Measurements from ENCODE around the gene ATPAF1. TPM values are rescaled to one million over a fixed set of nuclear protein-coding genes. Genes with fewer than 3 reads are reported as not detected.
"Not testable (repeated sequence)": the region's sequence is repeated elsewhere in the genome, so short reads cannot be mapped to it uniquely, and the experiment has no call there.

The ATPAF1 gene
- total RNA-seq, 2 donors from 2014 or later: 34.1 to 40.9 TPM

GRCh38 chr1:46651152-46651551 is 17.0 kb downstream of the ATPAF1 start:
- H3K27me3 Mint-ChIP-seq; H3K27ac Mint-ChIP-seq; H3K4me1 Mint-ChIP-seq (ENCODE audit: low read depth in 2 of 2); ATAC-seq; DNase-seq (ENCODE audit: low spot score); H3K9me3 Mint-ChIP-seq; H3K4me3 Mint-ChIP-seq: not testable (repeated sequence)
- H3K36me3 Mint-ChIP-seq: peaks cover 33% of the 10 kb centered on the region

GRCh38 chr1:46650491-46650890 is 17.7 kb downstream of the ATPAF1 start:
- H3K36me3 Mint-ChIP-seq: peaks cover 26% of the 10 kb centered on the region
- H3K27me3 Mint-ChIP-seq: no peaks in the 10 kb centered on the region
- H3K4me3 Mint-ChIP-seq: no peak overlapping the region
- DNase-seq (ENCODE audit: low spot score): no peak
- H3K27ac Mint-ChIP-seq: no peak overlapping the region
- ATAC-seq: no peak
- H3K9me3 Mint-ChIP-seq: peaks cover 2% of the 10 kb centered on the region
- no peaks in the 10 kb centered on the region for H3K4me1 Mint-ChIP-seq (ENCODE audit: low read depth in 2 of 2)

DNA sequence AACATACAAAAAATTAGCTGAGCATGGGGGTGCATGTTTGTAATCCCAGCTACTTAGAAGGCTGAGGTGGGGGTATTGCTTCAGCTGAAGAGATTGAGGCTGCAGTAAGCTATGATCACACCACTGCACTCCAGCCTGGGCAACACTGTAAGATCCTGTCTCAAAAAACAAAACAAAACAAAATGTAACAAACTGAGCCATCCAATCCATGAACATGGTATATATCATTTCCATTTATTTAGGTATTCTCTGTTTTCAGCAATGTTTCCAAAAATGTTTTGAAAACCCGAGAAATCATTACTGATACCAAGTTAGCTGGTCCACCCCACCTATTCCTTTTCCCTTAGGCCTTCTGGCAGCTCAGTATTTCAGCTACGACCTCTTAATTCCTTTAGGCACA is 18.4 kb downstream of the ATPAF1 start:
- ATAC-seq (no peak), DNase-seq (ENCODE audit: low spot score) (no peak)
- peaks cover 2% of the 10 kb centered on the region for H3K9me3 Mint-ChIP-seq
- H3K4me1 Mint-ChIP-seq (ENCODE audit: low read depth in 2 of 2): no peaks in the 10 kb centered on the region
- H3K4me3 Mint-ChIP-seq: no peak overlapping the region
- H3K36me3 Mint-ChIP-seq: peaks cover 21% of the 10 kb centered on the region
- no peak overlapping the region for H3K27ac Mint-ChIP-seq
- no peaks in the 10 kb centered on the region for H3K27me3 Mint-ChIP-seq

GRCh38 chr1:46647611-46648010 is 20.6 kb downstream of the ATPAF1 start:
- Mint-ChIP-seq H3K36me3 (peaks cover 18% of the 10 kb centered on the region), H3K4me1 (ENCODE audit: low read depth in 2 of 2) (no peaks in the 10 kb centered on the region), H3K27ac (no peak overlapping the region), H3K27me3 (no peaks in the 10 kb centered on the region), H3K9me3 (peaks cover 2% of the 10 kb centered on the region), H3K4me3 (no peak overlapping the region)
- ATAC-seq (no peak), DNase-seq (ENCODE audit: low spot score) (no peak)

GRCh38 chr1:46646844-46647243 is 21.3 kb downstream of the ATPAF1 start:
- H3K4me1 Mint-ChIP-seq (ENCODE audit: low read depth in 2 of 2): no peaks in the 10 kb centered on the region
- no peak for DNase-seq (ENCODE audit: low spot score)
- no peak overlapping the region for H3K27ac Mint-ChIP-seq
- peaks cover 18% of the 10 kb centered on the region for H3K36me3 Mint-ChIP-seq
- no peak for ATAC-seq
- peaks cover 2% of the 10 kb centered on the region for H3K9me3 Mint-ChIP-seq
- no peaks in the 10 kb centered on the region for H3K27me3 Mint-ChIP-seq
- no peak overlapping the region for H3K4me3 Mint-ChIP-seq

- H3K9me3 Mint-ChIP-seq: peaks cover 2% of the 10 kb centered on the region
- no peaks in the 10 kb centered on the region for H3K27me3 Mint-ChIP-seq
- H3K4me3 Mint-ChIP-seq: no peak overlapping the region
- no peaks in the 10 kb centered on the region for H3K4me1 Mint-ChIP-seq (ENCODE audit: low read depth in 2 of 2)
- peaks cover 18% of the 10 kb centered on the region for H3K36me3 Mint-ChIP-seq
- H3K27ac Mint-ChIP-seq: no peak overlapping the region
- no peak for ATAC-seq
- DNase-seq (ENCODE audit: low spot score): no peak
Observed at GRCh38 chr1:46646331-46646730, 21.8 kb downstream of the ATPAF1 start.

- no peak for DNase-seq (ENCODE audit: low spot score)
- Mint-ChIP-seq H3K9me3 (peaks cover 2% of the 10 kb centered on the region), H3K27ac (no peak overlapping the region), H3K4me3 (no peak overlapping the region), H3K27me3 (no peaks in the 10 kb centered on the region), H3K36me3 (peaks cover 17% of the 10 kb centered on the region), H3K4me1 (ENCODE audit: low read depth in 2 of 2) (no peaks in the 10 kb centered on the region)
- ATAC-seq: no peak
Observed at GRCh38 chr1:46645815-46646214, 22.3 kb downstream of the ATPAF1 start.

DNA sequence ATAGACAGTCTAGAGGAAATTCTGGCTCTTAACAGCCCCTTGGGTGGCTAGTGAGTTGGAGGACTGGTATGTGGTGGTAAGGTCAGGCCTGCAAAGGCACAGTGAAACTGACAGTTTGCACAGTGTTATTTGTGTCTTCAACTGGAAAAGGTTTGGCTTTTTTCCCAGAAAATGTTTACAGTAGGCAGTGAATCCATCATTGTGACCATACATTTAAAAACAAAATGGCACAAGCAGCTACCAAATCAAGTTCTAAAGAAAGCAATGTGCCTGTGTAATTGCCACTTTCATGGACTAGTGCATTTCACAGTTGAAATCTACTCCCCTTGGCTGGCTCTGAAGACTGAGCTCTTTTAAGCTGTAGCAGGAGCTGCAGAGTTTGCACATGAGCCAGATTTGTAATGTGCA is 24.8 kb downstream of the ATPAF1 start:
- peaks cover 10% of the 10 kb centered on the region for H3K36me3 Mint-ChIP-seq

DNA sequence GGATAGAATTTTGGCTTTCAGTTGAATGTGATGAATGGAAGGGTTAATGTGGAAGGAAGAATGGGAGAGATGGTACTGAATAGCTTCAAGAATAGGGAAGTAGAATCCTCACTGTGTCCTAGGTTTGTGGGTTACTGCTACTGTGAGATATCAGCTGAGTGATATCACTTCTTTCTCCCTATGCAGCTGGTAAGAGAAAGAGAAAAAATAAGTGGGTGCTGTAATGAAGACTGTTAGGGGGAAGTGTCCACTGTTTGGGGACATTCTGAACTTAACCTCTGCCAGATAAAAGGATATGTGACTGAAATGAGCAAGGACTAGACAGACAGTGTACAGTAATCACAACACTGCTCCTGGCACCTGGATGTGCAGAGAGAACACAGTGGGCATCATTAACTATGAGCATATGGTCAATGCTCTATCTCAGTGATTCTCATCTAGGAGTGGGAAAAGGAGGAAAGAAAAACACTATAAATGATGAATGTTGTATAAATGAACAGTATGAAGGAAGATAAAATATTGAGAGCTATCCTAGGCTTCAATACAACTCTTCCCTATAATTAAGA is 26.0 kb downstream of the ATPAF1 start:
- Mint-ChIP-seq H3K27me3 (no peaks in the 10 kb centered on the region), H3K9me3 (no peaks in the 10 kb centered on the region), H3K36me3 (peaks cover 5% of the 10 kb centered on the region), H3K4me1 (ENCODE audit: low read depth in 2 of 2) (no peaks in the 10 kb centered on the region), H3K4me3 (no peak overlapping the region), H3K27ac (no peak overlapping the region)
- ATAC-seq: no peak
- no peak for DNase-seq (ENCODE audit: low spot score)

More for the DNA sequence above, 24.8 kb downstream of the ATPAF1 start:
- no peaks in the 10 kb centered on the region for H3K27me3 Mint-ChIP-seq
- DNase-seq (ENCODE audit: low spot score) (no peak), ATAC-seq (no peak)
- H3K4me3 Mint-ChIP-seq: no peak overlapping the region
- H3K27ac Mint-ChIP-seq: no peak overlapping the region
- H3K4me1 Mint-ChIP-seq (ENCODE audit: low read depth in 2 of 2): no peaks in the 10 kb centered on the region
- H3K9me3 Mint-ChIP-seq: no peaks in the 10 kb centered on the region

DNA sequence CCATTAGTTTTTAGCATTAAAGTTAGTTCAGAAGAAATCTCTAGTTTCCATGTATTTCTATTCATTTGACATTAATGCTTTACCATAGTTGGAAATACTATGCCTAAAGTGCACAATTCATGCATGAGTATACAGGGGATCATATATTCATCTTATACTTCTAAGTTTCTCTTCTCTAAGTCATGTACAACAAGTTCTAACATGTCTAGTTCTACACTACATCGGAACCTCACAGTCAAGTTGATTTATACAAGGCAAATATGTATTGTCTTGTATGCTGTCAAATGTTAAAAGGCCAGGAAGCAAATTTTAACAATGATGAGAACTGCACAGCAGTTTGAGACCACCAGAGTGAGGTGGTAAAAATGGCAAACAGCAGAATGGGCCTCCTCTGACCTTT is 28.6 kb downstream of the ATPAF1 start:
- H3K27ac Mint-ChIP-seq: no peak overlapping the region
- ATAC-seq (no peak), DNase-seq (ENCODE audit: low spot score) (no peak)
- H3K9me3 Mint-ChIP-seq: no peaks in the 10 kb centered on the region
- H3K4me1 Mint-ChIP-seq (ENCODE audit: low read depth in 2 of 2): no peaks in the 10 kb centered on the region
- H3K4me3 Mint-ChIP-seq: no peak overlapping the region
- H3K27me3 Mint-ChIP-seq: no peaks in the 10 kb centered on the region
- no peaks in the 10 kb centered on the region for H3K36me3 Mint-ChIP-seq

DNA sequence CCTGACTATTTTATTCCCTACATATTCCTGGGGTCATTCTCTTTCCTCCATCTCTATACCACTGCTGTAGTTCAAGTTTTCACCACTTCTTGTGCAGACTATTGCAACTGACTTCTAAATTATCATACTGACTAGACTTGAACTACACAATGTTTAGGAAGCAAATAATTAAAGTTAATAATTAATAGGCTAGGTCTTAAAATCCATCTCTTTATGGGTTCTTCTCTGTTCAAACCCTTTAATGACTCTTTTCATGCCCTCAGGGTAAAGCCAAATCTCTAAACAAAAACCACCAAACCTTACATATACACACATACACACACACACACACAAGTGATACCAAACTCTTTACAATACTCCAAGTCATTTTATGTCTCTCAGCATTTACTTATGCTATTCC is 29.2 kb downstream of the ATPAF1 start:
- no peaks in the 10 kb centered on the region for H3K27me3 Mint-ChIP-seq
- no peaks in the 10 kb centered on the region for H3K36me3 Mint-ChIP-seq
- no peaks in the 10 kb centered on the region for H3K4me1 Mint-ChIP-seq (ENCODE audit: low read depth in 2 of 2)
- no peaks in the 10 kb centered on the region for H3K9me3 Mint-ChIP-seq
- H3K4me3 Mint-ChIP-seq: no peak overlapping the region
- DNase-seq (ENCODE audit: low spot score): no peak
- no peak overlapping the region for H3K27ac Mint-ChIP-seq
- no peak for ATAC-seq

GRCh38 chr1:46637444-46638083 is 30.6 kb downstream of the ATPAF1 start:
- Mint-ChIP-seq H3K4me3 (no peak overlapping the region), H3K27me3 (no peaks in the 10 kb centered on the region), H3K36me3 (no peaks in the 10 kb centered on the region), H3K9me3 (no peaks in the 10 kb centered on the region), H3K27ac (no peak overlapping the region), H3K4me1 (ENCODE audit: low read depth in 2 of 2) (no peaks in the 10 kb centered on the region)
- no peak for ATAC-seq
- no peak for DNase-seq (ENCODE audit: low spot score)

DNA sequence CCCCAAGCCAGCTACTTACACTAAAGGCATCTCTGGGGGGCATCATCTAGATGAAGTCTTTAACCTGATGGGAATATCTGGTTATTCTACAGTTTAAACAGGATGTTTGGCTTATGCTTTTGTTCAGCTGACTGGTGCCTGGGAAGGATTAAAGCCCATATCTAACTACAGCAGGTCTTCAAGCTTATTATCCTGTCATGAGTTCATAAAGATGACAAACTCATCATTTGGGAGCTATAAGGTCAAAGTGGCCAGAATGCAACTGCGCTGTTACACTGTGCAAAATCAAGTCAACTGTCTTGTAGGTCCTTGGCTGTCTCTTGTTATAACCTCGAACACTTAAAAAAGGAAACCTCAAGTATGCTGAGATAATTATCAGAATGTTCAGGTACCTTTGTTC is 33.0 kb downstream of the ATPAF1 start:
- H3K36me3 Mint-ChIP-seq: no peaks in the 10 kb centered on the region
- no peak overlapping the region for H3K4me3 Mint-ChIP-seq
- H3K27ac Mint-ChIP-seq: no peak overlapping the region

DNA sequence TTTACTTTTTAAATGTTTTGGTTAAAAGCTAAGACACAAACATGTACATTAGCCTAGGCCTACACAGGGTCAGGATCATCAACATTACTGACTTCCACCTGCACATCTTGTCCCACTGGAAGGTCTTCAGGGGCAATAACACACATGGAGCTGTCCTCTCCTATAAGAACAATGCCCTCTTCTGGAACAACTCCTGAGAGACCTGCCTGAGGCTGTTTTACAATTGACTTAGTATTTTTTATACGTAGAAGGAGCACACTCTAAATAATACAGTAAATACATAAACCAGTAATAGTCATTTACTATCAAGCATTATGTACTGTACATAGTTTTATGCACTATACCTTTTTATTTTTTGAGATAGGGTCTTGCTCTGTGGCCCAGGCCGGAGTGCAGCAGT is 37.4 kb downstream of the ATPAF1 start:
- DNase-seq (ENCODE audit: low spot score): no peak
- Mint-ChIP-seq H3K4me3 (no peak overlapping the region), H3K4me1 (ENCODE audit: low read depth in 2 of 2) (no peaks in the 10 kb centered on the region), H3K9me3 (no peaks in the 10 kb centered on the region), H3K36me3 (no peaks in the 10 kb centered on the region), H3K27ac (no peak overlapping the region), H3K27me3 (no peaks in the 10 kb centered on the region)
- ATAC-seq: no peak

More for the DNA sequence above, 33.0 kb downstream of the ATPAF1 start:
- H3K9me3 Mint-ChIP-seq: no peaks in the 10 kb centered on the region
- DNase-seq (ENCODE audit: low spot score): no peak
- ATAC-seq: no peak
- H3K4me1 Mint-ChIP-seq (ENCODE audit: low read depth in 2 of 2): no peaks in the 10 kb centered on the region
- no peaks in the 10 kb centered on the region for H3K27me3 Mint-ChIP-seq
